ENCODE measurements around the gene RHBG. TPM values are rescaled to one million over a fixed set of nuclear protein-coding genes. Genes with fewer than 3 reads are reported as not detected.

The RHBG gene
- total RNA-seq, 1 experiment from 2014 or later, result 5.7 TPM

DNA sequence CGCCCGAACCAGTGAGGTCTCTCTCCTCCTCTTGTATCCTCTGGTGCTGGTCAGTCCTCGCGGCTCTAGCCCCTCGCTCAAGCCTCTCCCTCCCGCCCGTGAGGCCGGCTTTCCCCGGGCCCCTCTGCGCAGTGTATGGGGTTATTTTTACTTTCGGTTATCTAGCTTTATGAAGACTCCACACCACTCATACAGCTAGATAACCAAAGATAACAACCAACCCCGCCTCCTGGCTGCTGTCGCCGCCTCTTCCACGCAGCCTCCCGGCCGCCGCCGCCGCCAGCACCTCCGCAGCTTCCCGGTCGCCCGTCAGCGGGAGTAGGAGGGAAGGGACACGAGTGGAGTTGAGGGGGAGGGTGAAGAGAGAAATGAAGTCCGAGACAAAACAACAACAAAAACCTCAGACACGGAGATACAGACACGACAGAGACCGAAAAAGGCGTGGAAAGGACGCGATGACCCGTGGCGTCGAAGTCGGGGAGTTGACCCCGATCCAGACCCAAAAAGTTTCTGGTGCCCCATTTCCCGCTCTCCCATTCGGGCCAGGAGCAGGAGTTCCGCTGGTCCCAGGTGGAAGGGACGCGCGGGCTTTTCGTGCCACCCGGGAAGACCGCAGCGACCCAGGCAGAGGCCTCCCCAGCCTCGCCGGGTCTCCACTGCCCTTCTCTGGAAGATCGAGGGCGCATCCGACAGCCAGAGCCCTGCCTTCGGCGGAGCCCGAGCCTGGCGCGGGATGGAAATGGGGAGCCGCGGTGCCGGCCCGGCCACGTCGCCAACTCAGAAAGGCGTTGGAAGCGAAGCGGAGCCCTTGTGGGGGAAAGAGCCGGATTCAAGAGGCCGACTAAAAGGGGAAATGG, 51.4 kb downstream of the RHBG start:
- H2AFZ ChIP-seq (ENCODE audit: low read depth, low read length, poor library complexity, severe bottlenecking), result no peak overlapping the region

More for the DNA sequence above, 51.4 kb downstream of the RHBG start:
- no peaks in the 10 kb centered on the region for H4K20me1 ChIP-seq (ENCODE audit: insufficient read depth)
- H3K9me2 ChIP-seq (ENCODE audit: insufficient read depth), result no peaks in the 10 kb centered on the region
- ChIA-PET RAD21 (ENCODE audit: low non-redundant PET in 1 of 2, low total read pairs in 2 of 2, uncharacterized antibody in 2 of 2, unreplicated experiment in 2 of 2) (interaction anchor here in 1 of 2 experiments (0.7 kb wide), 1 partner anchor 25 kb away, joined by 11 read pairs; no protein-coding TSS in a partner anchor), CTCF (interaction anchor here (1.1 to 1.9 kb wide), 3 partner anchors 18 to 35 kb away, joined by 3 to 9 read pairs (median 6); no protein-coding TSS in a partner anchor), POLR2A (interaction anchor here (0.9 kb wide), 1 partner anchor 10 kb away, joined by 3 read pairs; no protein-coding TSS in a partner anchor)
- TF ChIP-seq, protein P1, sequence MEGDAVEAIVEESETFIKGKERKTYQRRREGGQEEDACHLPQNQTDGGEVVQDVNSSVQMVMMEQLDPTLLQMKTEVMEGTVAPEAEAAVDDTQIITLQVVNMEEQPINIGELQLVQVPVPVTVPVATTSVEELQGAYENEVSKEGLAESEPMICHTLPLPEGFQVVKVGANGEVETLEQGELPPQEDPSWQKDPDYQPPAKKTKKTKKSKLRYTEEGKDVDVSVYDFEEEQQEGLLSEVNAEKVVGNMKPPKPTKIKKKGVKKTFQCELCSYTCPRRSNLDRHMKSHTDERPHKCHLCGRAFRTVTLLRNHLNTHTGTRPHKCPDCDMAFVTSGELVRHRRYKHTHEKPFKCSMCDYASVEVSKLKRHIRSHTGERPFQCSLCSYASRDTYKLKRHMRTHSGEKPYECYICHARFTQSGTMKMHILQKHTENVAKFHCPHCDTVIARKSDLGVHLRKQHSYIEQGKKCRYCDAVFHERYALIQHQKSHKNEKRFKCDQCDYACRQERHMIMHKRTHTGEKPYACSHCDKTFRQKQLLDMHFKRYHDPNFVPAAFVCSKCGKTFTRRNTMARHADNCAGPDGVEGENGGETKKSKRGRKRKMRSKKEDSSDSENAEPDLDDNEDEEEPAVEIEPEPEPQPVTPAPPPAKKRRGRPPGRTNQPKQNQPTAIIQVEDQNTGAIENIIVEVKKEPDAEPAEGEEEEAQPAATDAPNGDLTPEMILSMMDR (IDR thresholded peaks at IDR 0.05 in 2 of 3, conservative IDR thresholded peaks at IDR 0.05 in 1 of 3; ENCODE audit: borderline replicate concordance in 1 of 3, insufficient read depth in 1 of 3, low read depth in 2 of 3, low read length in 2 of 3), result no peak
- TF ChIP-seq ZFX (IDR thresholded peaks at IDR 0.05) (no peak), ELF1 (IDR thresholded peaks at IDR 0.05; ENCODE audit: borderline replicate concordance, low read depth) (no peak), ZNF274 (IDR thresholded peaks at IDR 0.05; ENCODE audit: low read depth, low read length) (no peak), EGR1 (IDR thresholded peaks at IDR 0.05; ENCODE audit: low read depth) (no peak)
- peak overlapping the region; percentile 82 for H3K4me2 ChIP-seq (ENCODE audit: low read length)
- TSS peak; percentile 45 for BruUV-seq (replicated peaks)
- H3K9me3 ChIP-seq (ENCODE audit: control insufficient read depth in 1 of 2, insufficient read depth in 1 of 2, low read depth in 1 of 2, low read length in 2 of 2), result no peaks in the 10 kb centered on the region
- peak overlapping the region; percentile 86 for H3K9ac ChIP-seq (ENCODE audit: low read length)
- ATAC-seq, result peak; percentile 11
- peak overlapping the region; percentile 76 for H3K27ac ChIP-seq (ENCODE audit: low read depth, low read length)
- peaks cover 10 to 46% of the 10 kb centered on the region in 2 experiments; a peak in 3 of 4 replicates for H3K4me1 ChIP-seq (ENCODE audit: control insufficient read depth in 1 of 2, insufficient read depth in 2 of 2, low read length in 2 of 2)
- H3K79me2 ChIP-seq (ENCODE audit: insufficient read depth, low read length), result peaks cover 53% of the 10 kb centered on the region
- intact Hi-C loops (cut with micrococcal nuclease), result no loop called here
- peak overlapping the region; percentile 69 to 73 for H3K4me3 ChIP-seq (replicated peaks in 1 of 2; ENCODE audit: low read depth in 1 of 2, low read length in 2 of 2)
- H3K27me3 ChIP-seq (ENCODE audit: insufficient read depth, low read length), result no peaks in the 10 kb centered on the region
- DNase-seq (ENCODE audit: low read depth, low spot score), result no peak
- peaks cover 0 to 7% of the 10 kb centered on the region in 2 experiments; a peak in 1 of 4 replicates for H3K36me3 ChIP-seq (ENCODE audit: control insufficient read depth in 1 of 2, insufficient read depth in 2 of 2, low read length in 2 of 2)
